ENCODE data around the gene FGF18.

FGF18 gene

GRCh38 chr5:171470420-171470819, 51.0 kb downstream of the FGF18 start:
- no peak for DNase-seq (ENCODE audit: low read depth)

GRCh38 chr5:171474230-171474813, 54.9 kb downstream of the FGF18 start:
- DNase-seq (ENCODE audit: low read depth) = no peak

GRCh38 chr5:171475596-171475995, 56.1 kb downstream of the FGF18 start:
- DNase-seq (ENCODE audit: low read depth) = no peak

- no peak for DNase-seq (ENCODE audit: low read depth)
Observed at GRCh38 chr5:171476701-171477100, 57.3 kb downstream of the FGF18 start.

GRCh38 chr5:171477101-171477500, 57.7 kb downstream of the FGF18 start:
- DNase-seq (ENCODE audit: low read depth) = no peak

- no peak for DNase-seq (ENCODE audit: low read depth)
Observed at GRCh38 chr5:171477666-171478065, 58.2 kb downstream of the FGF18 start.

- no peak for DNase-seq (ENCODE audit: low read depth)
Observed at GRCh38 chr5:171478946-171479775, 59.7 kb downstream of the FGF18 start.

GRCh38 chr5:171479776-171480125, 60.3 kb downstream of the FGF18 start:
- DNase-seq (ENCODE audit: low read depth) = no peak

- no peak for DNase-seq (ENCODE audit: low read depth)
Observed at GRCh38 chr5:171480239-171480638, 60.8 kb downstream of the FGF18 start.

GRCh38 chr5:171481571-171482433, 62.4 kb downstream of the FGF18 start:
- DNase-seq (ENCODE audit: low read depth) = no peak

GRCh38 chr5:171482434-171482730, 62.9 kb downstream of the FGF18 start:
- no peak for DNase-seq (ENCODE audit: low read depth)

GRCh38 chr5:171483551-171484135, 64.2 kb downstream of the FGF18 start:
- DNase-seq (ENCODE audit: low read depth) = no peak

GRCh38 chr5:171484460-171484899, 65.0 kb downstream of the FGF18 start:
- DNase-seq (ENCODE audit: low read depth) = peak; percentile 32

- DNase-seq (ENCODE audit: low read depth) = no peak
Observed at GRCh38 chr5:171485668-171486067, 66.2 kb downstream of the FGF18 start.

- no peak for DNase-seq (ENCODE audit: low read depth)
Observed at GRCh38 chr5:171486613-171487012, 67.2 kb downstream of the FGF18 start.

GRCh38 chr5:171488876-171489275, 69.4 kb downstream of the FGF18 start:
- no peak for DNase-seq (ENCODE audit: low read depth)

GRCh38 chr5:171492781-171493180, 73.3 kb downstream of the FGF18 start:
- DNase-seq (ENCODE audit: low read depth) = no peak

- DNase-seq (ENCODE audit: low read depth) = no peak
Observed at GRCh38 chr5:171493646-171494393, 74.4 kb downstream of the FGF18 start.

- no peak for DNase-seq (ENCODE audit: low read depth)
Observed at GRCh38 chr5:171494452-171495121, 75.1 kb downstream of the FGF18 start.

- DNase-seq (ENCODE audit: low read depth) = no peak
Observed at GRCh38 chr5:171495122-171495700, 75.8 kb downstream of the FGF18 start.

- no peak for DNase-seq (ENCODE audit: low read depth)
Observed at GRCh38 chr5:171496456-171496855, 77.0 kb downstream of the FGF18 start.
